HUES48 (cell line): ENCODE measurements around the gene DNAJC3.
"Not testable (repeated sequence)": the region's sequence is repeated elsewhere in the genome, so short reads cannot be mapped to it uniquely, and the experiment has no call there.

Experiments
- H3K27ac ChIP-seq: one replicate; pipeline ENCODE4 v1.7.0; 2013; ENCODE audit warnings: low read depth, low read length, inconsistent platforms
- H3K27me3 ChIP-seq: 2 replicates; pipeline ENCODE4 v1.6.1; 2013; ENCODE audit warnings: mild to moderate bottlenecking, low read length; ENCODE audit not compliant: control insufficient read depth, insufficient read depth
- H3K36me3 ChIP-seq: 2 replicates; pipeline ENCODE4 v1.6.1; 2013; ENCODE audit warnings: low read length; ENCODE audit not compliant: control insufficient read depth, insufficient read depth
- H3K4me1 ChIP-seq: 2 replicates; pipeline ENCODE4 v1.6.1; 2013; ENCODE audit warnings: mild to moderate bottlenecking, low read length; ENCODE audit not compliant: control insufficient read depth, insufficient read depth
- H3K4me3 ChIP-seq: 2 replicates; pipeline ENCODE4 v1.5.1; 2013; ENCODE audit warnings: mild to moderate bottlenecking, low read depth, low read length
- H3K9ac ChIP-seq: 2 replicates; pipeline ENCODE4 v1.6.1; 2013; ENCODE audit warnings: mild to moderate bottlenecking, low read depth, low read length, moderate library complexity
- H3K9me3 ChIP-seq: 2 replicates; pipeline ENCODE4 v1.6.1; 2013; ENCODE audit warnings: low read length; ENCODE audit not compliant: control insufficient read depth, insufficient read depth

The DNAJC3 gene

GRCh38 chr13:95714142-95714832, 37.3 kb downstream of the DNAJC3 start:
- H3K9ac ChIP-seq: no peak overlapping the region
- no peaks in the 10 kb centered on the region for H3K27me3 ChIP-seq
- H3K27ac ChIP-seq: no peak overlapping the region
- H3K36me3 ChIP-seq: 0 out of 2 replicates have a peak, but pooled peaks cover 6% of the 10 kb centered on the region
- H3K4me1 ChIP-seq: no peaks in the 10 kb centered on the region
- no peak overlapping the region for H3K4me3 ChIP-seq
- no peaks in the 10 kb centered on the region for H3K9me3 ChIP-seq

GRCh38 chr13:95716231-95716630, 39.3 kb downstream of the DNAJC3 start:
- 0 out of 2 replicates have a peak, but pooled peaks cover 3% of the 10 kb centered on the region for H3K36me3 ChIP-seq
- H3K27ac ChIP-seq: no peak overlapping the region
- H3K9ac ChIP-seq: no peak overlapping the region
- H3K9me3 ChIP-seq: no peaks in the 10 kb centered on the region
- H3K4me3 ChIP-seq: no peak overlapping the region
- H3K27me3 ChIP-seq: no peaks in the 10 kb centered on the region
- H3K4me1 ChIP-seq: no peaks in the 10 kb centered on the region

- Histone ChIP-seq H3K27me3 (no peaks in the 10 kb centered on the region), H3K4me1 (no peaks in the 10 kb centered on the region), H3K9me3 (no peaks in the 10 kb centered on the region), H3K4me3 (no peak overlapping the region), H3K9ac (no peak overlapping the region), H3K27ac (no peak overlapping the region), H3K36me3 (no peaks in the 10 kb centered on the region)
Measured at GRCh38 chr13:95722241-95722640, 45.3 kb downstream of the DNAJC3 start.

GRCh38 chr13:95723438-95723837, 46.5 kb downstream of the DNAJC3 start:
- H3K27ac ChIP-seq: no peak overlapping the region
- no peaks in the 10 kb centered on the region for H3K4me1 ChIP-seq
- H3K36me3 ChIP-seq: no peaks in the 10 kb centered on the region
- H3K4me3 ChIP-seq: no peak overlapping the region
- no peak overlapping the region for H3K9ac ChIP-seq
- H3K9me3 ChIP-seq: no peaks in the 10 kb centered on the region
- no peaks in the 10 kb centered on the region for H3K27me3 ChIP-seq

- H3K36me3 ChIP-seq: no peaks in the 10 kb centered on the region
- no peaks in the 10 kb centered on the region for H3K27me3 ChIP-seq
- no peaks in the 10 kb centered on the region for H3K9me3 ChIP-seq
- no peaks in the 10 kb centered on the region for H3K4me1 ChIP-seq
- no peak overlapping the region for H3K4me3 ChIP-seq
- no peak overlapping the region for H3K9ac ChIP-seq
- no peak overlapping the region for H3K27ac ChIP-seq
Measured at GRCh38 chr13:95724252-95724651, 47.3 kb downstream of the DNAJC3 start.

GRCh38 chr13:95726876-95727275, 49.9 kb downstream of the DNAJC3 start:
- no peaks in the 10 kb centered on the region for H3K36me3 ChIP-seq
- no peaks in the 10 kb centered on the region for H3K4me1 ChIP-seq

GRCh38 chr13:95728957-95729356, 52.0 kb downstream of the DNAJC3 start:
- no peaks in the 10 kb centered on the region for H3K36me3 ChIP-seq
- H3K9ac ChIP-seq: no peak overlapping the region
- no peaks in the 10 kb centered on the region for H3K4me1 ChIP-seq
- H3K9me3 ChIP-seq: peaks cover 15% of the 10 kb centered on the region; the same call in 1 of the 2 replicates
- no peak overlapping the region for H3K4me3 ChIP-seq
- no peak overlapping the region for H3K27ac ChIP-seq
- H3K27me3 ChIP-seq: no peaks in the 10 kb centered on the region

More at GRCh38 chr13:95726876-95727275, 49.9 kb downstream of the DNAJC3 start:
- Histone ChIP-seq H3K9ac (no peak overlapping the region), H3K4me3 (no peak overlapping the region), H3K27me3 (no peaks in the 10 kb centered on the region), H3K27ac (no peak overlapping the region), H3K9me3 (0 out of 2 replicates have a peak, but pooled peaks cover 5% of the 10 kb centered on the region)

GRCh38 chr13:95734124-95734523, 57.2 kb downstream of the DNAJC3 start:
- Histone ChIP-seq H3K27ac (no peak overlapping the region), H3K9me3 (peaks cover 22% of the 10 kb centered on the region; the same call in 1 of the 2 replicates), H3K4me1 (no peaks in the 10 kb centered on the region), H3K4me3 (no peak overlapping the region), H3K27me3 (no peaks in the 10 kb centered on the region), H3K9ac (no peak overlapping the region), H3K36me3 (no peaks in the 10 kb centered on the region)

- not testable (repeated sequence) for H3K36me3 ChIP-seq, H3K27ac ChIP-seq, H3K4me1 ChIP-seq, H3K9me3 ChIP-seq, H3K9ac ChIP-seq, H3K27me3 ChIP-seq
- peak overlapping the region; percentile 35; the same call in 1 of the 2 replicates for H3K4me3 ChIP-seq
Measured at GRCh38 chr13:95740071-95740978, 63.4 kb downstream of the DNAJC3 start.

- Histone ChIP-seq H3K4me1 (peaks cover 4% of the 10 kb centered on the region; the same call in 1 of the 2 replicates), H3K4me3 (peak overlapping the region; percentile 35; the same call in 1 of the 2 replicates), H3K9ac (no peak overlapping the region), H3K27ac (no peak overlapping the region), H3K36me3 (no peaks in the 10 kb centered on the region), H3K27me3 (no peaks in the 10 kb centered on the region), H3K9me3 (no peaks in the 10 kb centered on the region)
Measured at GRCh38 chr13:95740979-95741320, 64.0 kb downstream of the DNAJC3 start.
